ENCODE results near the gene ENDOV. TPM values are rescaled to one million over a fixed set of nuclear protein-coding genes. Genes with fewer than 3 reads are reported as not detected.

The ENDOV gene
- total and polyA plus RNA-seq, 2 of the 13 experiments (the other 11 are each of a cell fraction or from before 2014, with no cell fraction given), result 15.1 to 17.1 TPM

- no peak for TF ChIP-seq ZNF737 (CRISPR knock-in tag; IDR thresholded peaks at IDR 0.05; ENCODE audit: borderline replicate concordance)
- peak; percentile 81; the same call in 1 of the 2 replicates for TF ChIP-seq ZFP91 (CRISPR knock-in tag; IDR thresholded peaks at IDR 0.05; ENCODE audit: borderline replicate concordance)
- TF ChIP-seq ZNF160 (CRISPR knock-in tag; IDR thresholded peaks at IDR 0.05), result no peak
- no peak for TF ChIP-seq CC2D1A (CRISPR knock-in tag; IDR thresholded peaks at IDR 0.05)
- TF ChIP-seq ZKSCAN5 (CRISPR knock-in tag; IDR thresholded peaks at IDR 0.05), result no peak
- TF ChIP-seq ZNF746 (CRISPR knock-in tag; IDR thresholded peaks at IDR 0.05), result no peak
- no peak for TF ChIP-seq ZHX2 (IDR thresholded peaks at IDR 0.05; ENCODE audit: low read depth)
- no peak for TF ChIP-seq ZHX2 (CRISPR knock-in tag; IDR thresholded peaks at IDR 0.05; ENCODE audit: borderline replicate concordance)
- no peak for TF ChIP-seq PTBP1 (IDR thresholded peaks at IDR 0.05; ENCODE audit: low read depth, low read length, poor library complexity, severe bottlenecking)
- TF ChIP-seq NFIB (CRISPR knock-in tag; IDR thresholded peaks at IDR 0.05; ENCODE audit: borderline replicate concordance), result no peak
- TF ChIP-seq NFAT5 (CRISPR knock-in tag; IDR thresholded peaks at IDR 0.05), result no peak
- no peak for TF ChIP-seq ZNF784 (CRISPR knock-in tag; IDR thresholded peaks at IDR 0.05; ENCODE audit: borderline replicate concordance)
Measured at GRCh38 chr17:80426671-80427326, 11.8 kb downstream of the ENDOV start (continued).
